HG03175 (cell line): ENCODE results near the gene ZNF442.
"Not testable (repeated sequence)": the region's sequence is repeated elsewhere in the genome, so short reads cannot be mapped to it uniquely, and the experiment has no call there.

Experiments
- ATAC-seq: cut with Tn5 transposase; IDR thresholded peaks from one replicate; pipeline ENCODE4 v1.9.1; 2021; ENCODE audit warnings: mild to moderate bottlenecking, moderate library complexity; ENCODE audit not compliant: unreplicated experiment

Gene ZNF442

GRCh38 chr19:12331211-12331941, 34.1 kb downstream of the ZNF442 start:
- no peak for ATAC-seq

- ATAC-seq, result no peak
Observed at GRCh38 chr19:12330340-12330739, 35.1 kb downstream of the ZNF442 start.

DNA sequence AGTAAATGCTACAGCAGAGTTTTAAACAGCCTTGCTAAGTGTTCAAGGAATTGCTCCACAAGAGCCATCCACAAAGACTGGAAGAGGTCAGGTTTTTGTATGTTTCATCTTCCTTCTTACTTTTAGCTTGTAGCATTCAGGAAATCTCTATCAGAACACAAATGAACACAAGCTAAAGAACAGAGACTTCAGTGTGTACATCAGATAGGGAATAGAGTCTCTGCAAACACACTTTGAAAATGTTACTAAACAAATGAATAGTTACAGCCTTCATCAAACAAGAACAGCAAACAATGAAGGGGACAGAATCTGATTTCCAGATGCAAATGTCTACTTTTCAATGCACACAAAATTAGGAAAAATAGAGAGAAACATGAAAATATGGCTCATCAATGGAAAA, 39.8 kb downstream of the ZNF442 start:
- ATAC-seq, result no peak

DNA sequence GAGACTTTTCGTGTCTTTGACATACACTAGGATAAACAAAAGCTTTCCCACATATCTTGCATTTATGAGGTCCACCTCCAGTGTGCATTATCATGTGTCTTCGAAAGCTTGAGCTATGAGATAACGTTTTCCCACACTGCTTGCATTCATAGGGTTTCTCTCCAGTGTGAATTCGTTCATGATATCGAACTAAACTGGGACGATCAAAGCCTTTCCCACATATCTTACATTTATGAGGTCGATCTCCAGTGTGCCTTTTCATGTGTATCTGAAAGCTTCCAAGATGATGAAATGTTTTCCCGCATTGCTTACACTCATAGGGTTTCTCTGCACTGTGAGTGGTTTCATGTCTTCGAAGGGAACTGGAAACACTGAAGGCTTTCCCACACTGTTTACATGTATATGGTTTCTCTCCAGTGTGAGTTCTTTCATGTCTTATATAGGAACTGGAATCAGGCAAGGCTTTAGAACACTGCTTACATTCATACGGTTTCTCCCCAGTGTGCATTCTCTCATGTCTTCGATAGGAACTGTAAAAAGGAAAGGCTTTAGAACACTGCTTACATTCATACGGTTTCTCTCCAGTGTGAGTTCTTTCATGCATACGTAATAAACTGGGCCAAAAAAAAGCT, 46.6 kb downstream of the ZNF442 start:
- no peak for ATAC-seq

DNA sequence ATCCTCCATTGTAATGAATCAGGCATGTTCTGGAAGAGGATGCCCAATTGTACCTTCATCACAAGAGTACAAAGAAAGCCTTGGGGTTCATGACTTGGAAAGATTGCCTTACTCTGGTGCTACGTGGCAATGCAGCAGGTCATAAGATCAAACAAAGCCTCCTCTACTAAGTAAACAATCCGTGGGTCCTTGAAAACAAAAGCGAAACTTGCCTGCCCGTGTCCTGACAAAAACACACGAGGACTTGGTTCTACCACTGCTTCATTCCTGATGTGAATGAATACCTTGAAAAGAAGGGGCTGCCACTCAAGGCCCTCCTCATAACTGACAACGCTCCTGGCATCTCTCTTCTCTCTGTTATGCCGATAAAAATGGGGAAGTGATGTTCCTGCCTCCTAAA, 50.9 kb downstream of the ZNF442 start:
- ATAC-seq, result no peak

GRCh38 chr19:12308891-12309290, 56.6 kb downstream of the ZNF442 start:
- not testable (repeated sequence) for ATAC-seq
